Measurements from ENCODE around the gene ALPL.

GRCh38 chr1:21576798-21577187 lies 67.6 kb downstream of the ALPL start:
- no peak for TF ChIP-seq CTCF (IDR thresholded peaks at IDR 0.05)
- no peak for TF ChIP-seq POLR2AphosphoS5 (IDR thresholded peaks at IDR 0.05; ENCODE audit: insufficient read depth in 1 of 2, low read depth in 1 of 2)
